PC-3 (cell line): Measurements from ENCODE around the gene NET1. TPM values are rescaled to one million over a fixed set of nuclear protein-coding genes. Genes with fewer than 3 reads are reported as not detected.

Source experiments
- ATAC-seq: fragments of 200-7000 bp; cut with Tn5 transposase; 2 replicates; pipeline ENCODE4 v1.9.1; 2020; ENCODE audit warnings: mild to moderate bottlenecking, moderate library complexity
- BruUV-seq: library from RNA; stranded (reverse); fragments of 400-500 nt; replicated peaks from 2 replicates; lab custom pipeline; 2021; lab: Mats Ljungman, UMichigan
- CTCF ChIA-PET: fragments of 300-600 bp; sonication (Branson Sonifier 250); formaldehyde crosslinking; loops from one replicate; lab custom pipeline; 2022; ENCODE audit warnings: antibody characterized with exemption; lab: Charles Lee
- POLR2A ChIA-PET: fragments of 300-600 bp; sonication (Branson Sonifier 250); formaldehyde crosslinking; loops from one replicate; lab custom pipeline; 2022; ENCODE audit warnings: antibody characterized with exemption; ENCODE audit not compliant: unreplicated experiment; lab: Charles Lee
- DNase-seq: peaks from one replicate; pipeline ENCODE4 v3.0.0-alpha.2; 2015
- H2AFZ ChIP-seq: fragments of 300-600 bp; sonication (generic); 2 replicates; pipeline ENCODE4 v1.6.0; 2016; ENCODE audit warnings: antibody characterized with exemption, low read length
- H3F3A ChIP-seq: fragments of 300-600 bp; sonication (generic); one replicate; pipeline ENCODE4 v1.6.0; 2017; ENCODE audit warnings: antibody characterized with exemption, low read length, control low read depth, mild to moderate bottlenecking; ENCODE audit not compliant: unreplicated experiment
- H3K27ac ChIP-seq: fragments of 300-600 bp; sonication (generic); 2 replicates; pipeline ENCODE4 v1.5.1; 2016; ENCODE audit warnings: mild to moderate bottlenecking, low read length
- H3K27me3 ChIP-seq: fragments of 300-600 bp; sonication (generic); 2 replicates; pipeline ENCODE4 v1.6.1; 2016; ENCODE audit warnings: low read length, mixed read lengths
- H3K36me3 ChIP-seq: fragments of 300-600 bp; sonication (generic); 2 replicates; pipeline ENCODE4 v1.6.1; 2016; ENCODE audit warnings: low read depth, mixed run types, low read length, mixed read lengths
- H3K4me1 ChIP-seq: fragments of 300-600 bp; sonication (generic); 2 replicates; pipeline ENCODE4 v1.5.1; 2016; ENCODE audit warnings: low read length; ENCODE audit not compliant: insufficient read depth
- H3K4me2 ChIP-seq: fragments of 300-600 bp; sonication (generic); 2 replicates; pipeline ENCODE4 v1.6.0; 2016; ENCODE audit warnings: low read length
- H3K4me3 ChIP-seq: fragments of 300-600 bp; sonication (generic); 2 replicates; pipeline ENCODE4 v1.5.1; 2016; ENCODE audit warnings: mild to moderate bottlenecking, low read length, mixed read lengths
- H3K79me2 ChIP-seq: fragments of 300-600 bp; sonication (generic); 2 replicates; pipeline ENCODE4 v1.6.1; 2017; ENCODE audit warnings: low read length, mixed read lengths
- H3K9ac ChIP-seq: fragments of 300-600 bp; sonication (generic); 2 replicates; pipeline ENCODE4 v1.6.0; 2016; ENCODE audit warnings: mild to moderate bottlenecking, low read length
- H3K9me2 ChIP-seq: fragments of 300-600 bp; sonication (generic); replicated peaks from 2 replicates; pipeline ENCODE4 v1.6.1; 2016; ENCODE audit warnings: mixed run types, low read length, mixed read lengths
- H3K9me3 ChIP-seq: fragments of 300-600 bp; sonication (generic); 2 replicates; pipeline ENCODE4 v1.6.1; 2016; ENCODE audit warnings: low read length, mixed read lengths
- H4K20me1 ChIP-seq: fragments of 300-600 bp; sonication (generic); 2 replicates; pipeline ENCODE4 v1.6.1; 2016; ENCODE audit warnings: low read length, mixed read lengths
- EZH2 ChIP-seq: fragments of 300-600 bp; sonication (generic); IDR thresholded peaks from one replicate; pipeline ENCODE4 v1.6.1; 2017; ENCODE audit warnings: antibody characterized with exemption, mild to moderate bottlenecking, low read length; ENCODE audit not compliant: unreplicated experiment
- EZH2phosphoT487 ChIP-seq: fragments of 300-600 bp; sonication (generic); IDR thresholded peaks from 2 replicates; pipeline ENCODE4 v1.6.1; 2018; ENCODE audit warnings: mild to moderate bottlenecking, antibody characterized with exemption, low read length, borderline replicate concordance
- intact Hi-C: fragments of 100-400 bp; cut with micrococcal nuclease; formaldehyde crosslinking; loops from 2 replicates; pipeline ENCODE4 v1.9.0; 2023
- total RNA-seq: library from RNA; depleted of rRNA; stranded (reverse); fragments of >200 nt; gene quantifications from 2 replicates; pipeline ENCODE4 v1.2.3, GENCODE V29; 2014
- TF ChIP-seq, protein P1 (sequence below): fragments of 300-600 bp; sonication (generic); conservative IDR thresholded peaks from 2 replicates; pipeline ENCODE4 v1.5.1; 2017; ENCODE audit warnings: antibody characterized with exemption, low read depth, mild to moderate bottlenecking, low read length

The NET1 gene
- total RNA-seq, 1 experiment from 2014 or later, result 88.2 TPM

DNA sequence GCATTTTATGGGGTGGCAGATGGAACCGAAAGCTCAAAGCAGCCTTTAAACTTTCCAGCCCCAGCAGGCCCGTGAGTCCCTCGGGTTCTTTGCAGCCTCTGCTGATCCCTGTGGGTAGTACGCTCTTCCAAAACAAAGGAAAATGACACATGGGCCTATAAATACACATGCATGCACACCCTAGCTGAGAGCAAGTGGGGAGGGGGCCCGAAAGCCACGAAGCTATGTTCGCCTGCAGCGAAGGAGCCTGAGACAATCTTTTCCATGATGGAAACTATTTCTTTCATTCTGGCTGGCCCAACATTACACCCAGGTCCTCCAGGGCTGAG, 54.8 kb downstream of the NET1 start:
- Histone ChIP-seq H3K4me1 (peaks cover 25% of the 10 kb centered on the region), H2AFZ (no peak overlapping the region), H3K27me3 (no peaks in the 10 kb centered on the region), H3F3A (no peaks in the 10 kb centered on the region), H3K27ac (peak overlapping the region; percentile 89), H4K20me1 (no peaks in the 10 kb centered on the region), H3K36me3 (no peaks in the 10 kb centered on the region), H3K9me2 (no peaks in the 10 kb centered on the region), H3K4me2 (no peak overlapping the region), H3K4me3 (no peak overlapping the region), H3K9me3 (no peaks in the 10 kb centered on the region), H3K9ac (no peak overlapping the region), H3K79me2 (no peaks in the 10 kb centered on the region)
- intact Hi-C loops, result loop anchor here (5.0 kb wide), 1 partner anchor 80 kb away; no protein-coding TSS in a partner anchor
- DNase-seq, result no peak
- ChIA-PET POLR2A (interaction anchor here (0.6 kb wide), 2 partner anchors 81 to 346 kb away, joined by 3 read pairs; partner anchors contain the start of gene GDI2), CTCF (interaction anchor here (0.5 kb wide), 1 partner anchor 143 kb away, joined by 4 read pairs; no protein-coding TSS in a partner anchor)
- TF ChIP-seq, protein P1, sequence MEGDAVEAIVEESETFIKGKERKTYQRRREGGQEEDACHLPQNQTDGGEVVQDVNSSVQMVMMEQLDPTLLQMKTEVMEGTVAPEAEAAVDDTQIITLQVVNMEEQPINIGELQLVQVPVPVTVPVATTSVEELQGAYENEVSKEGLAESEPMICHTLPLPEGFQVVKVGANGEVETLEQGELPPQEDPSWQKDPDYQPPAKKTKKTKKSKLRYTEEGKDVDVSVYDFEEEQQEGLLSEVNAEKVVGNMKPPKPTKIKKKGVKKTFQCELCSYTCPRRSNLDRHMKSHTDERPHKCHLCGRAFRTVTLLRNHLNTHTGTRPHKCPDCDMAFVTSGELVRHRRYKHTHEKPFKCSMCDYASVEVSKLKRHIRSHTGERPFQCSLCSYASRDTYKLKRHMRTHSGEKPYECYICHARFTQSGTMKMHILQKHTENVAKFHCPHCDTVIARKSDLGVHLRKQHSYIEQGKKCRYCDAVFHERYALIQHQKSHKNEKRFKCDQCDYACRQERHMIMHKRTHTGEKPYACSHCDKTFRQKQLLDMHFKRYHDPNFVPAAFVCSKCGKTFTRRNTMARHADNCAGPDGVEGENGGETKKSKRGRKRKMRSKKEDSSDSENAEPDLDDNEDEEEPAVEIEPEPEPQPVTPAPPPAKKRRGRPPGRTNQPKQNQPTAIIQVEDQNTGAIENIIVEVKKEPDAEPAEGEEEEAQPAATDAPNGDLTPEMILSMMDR, result no peak
- TF ChIP-seq EZH2phosphoT487, result no peak
- TF ChIP-seq EZH2, result no peak
- ATAC-seq, result peak; percentile 11; the same call in 1 of the 2 replicates
- BruUV-seq, result no TSS peak

DNA sequence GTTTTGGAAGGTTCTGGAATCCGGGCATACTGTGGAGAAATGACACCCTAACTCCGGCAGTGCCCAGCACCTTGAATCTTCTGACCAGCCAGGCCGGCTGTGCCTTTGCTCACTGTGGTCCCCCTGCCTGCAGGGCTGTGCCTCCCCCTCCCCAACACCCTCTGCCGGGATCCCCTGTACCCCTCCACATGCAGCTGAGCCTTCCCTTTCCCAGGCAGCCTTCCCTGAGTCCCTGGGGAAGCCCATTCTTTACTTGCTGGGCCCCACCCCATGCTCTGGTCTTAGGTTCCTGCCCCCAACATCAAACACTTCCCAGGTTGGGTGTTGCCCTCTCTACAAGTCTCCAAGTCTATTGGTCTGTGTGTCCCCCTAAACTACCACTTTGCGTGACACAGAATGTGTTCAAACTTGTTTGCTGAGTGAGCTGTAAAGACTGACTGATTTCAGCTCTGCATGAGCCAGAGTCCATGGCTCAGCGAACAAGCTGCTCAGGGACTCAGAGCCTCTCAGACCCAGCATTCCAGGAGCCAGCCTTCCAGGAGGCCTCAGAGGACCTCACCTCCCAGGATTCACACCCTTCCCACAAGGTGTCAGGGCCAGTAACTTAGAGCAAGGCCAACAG, 55.4 kb downstream of the NET1 start:
- Histone ChIP-seq H3K4me3 (no peak overlapping the region), H3K36me3 (no peaks in the 10 kb centered on the region), H3F3A (no peaks in the 10 kb centered on the region), H3K9me2 (no peaks in the 10 kb centered on the region), H3K27me3 (no peaks in the 10 kb centered on the region), H3K79me2 (no peaks in the 10 kb centered on the region), H4K20me1 (no peaks in the 10 kb centered on the region), H2AFZ (no peak overlapping the region), H3K9ac (no peak overlapping the region), H3K4me1 (peaks cover 25% of the 10 kb centered on the region), H3K9me3 (no peaks in the 10 kb centered on the region), H3K27ac (no peak overlapping the region), H3K4me2 (no peak overlapping the region)
- CTCF ChIA-PET, result interaction anchor here (0.5 kb wide), 1 partner anchor 142 kb away, joined by 4 read pairs; no protein-coding TSS in a partner anchor
- ATAC-seq (no peak), DNase-seq (no peak)
- intact Hi-C loops, result loop anchor here (5.0 kb wide), 1 partner anchor 80 kb away; no protein-coding TSS in a partner anchor
- TF ChIP-seq EZH2 (no peak), EZH2phosphoT487 (no peak)
- TF ChIP-seq, protein P1, result no peak
- BruUV-seq, result no TSS peak
- POLR2A ChIA-PET, result no interaction called here
